ENCODE results near the gene MYBBP1A. TPM values are rescaled to one million over a fixed set of nuclear protein-coding genes. Genes with fewer than 3 reads are reported as not detected.
"Not testable (repeated sequence)": the region's sequence is repeated elsewhere in the genome, so short reads cannot be mapped to it uniquely, and the experiment has no call there.

MYBBP1A gene
- polyA plus RNA-seq, 3 donors = 19.0 to 40.7 (median 22.7) TPM

DNA sequence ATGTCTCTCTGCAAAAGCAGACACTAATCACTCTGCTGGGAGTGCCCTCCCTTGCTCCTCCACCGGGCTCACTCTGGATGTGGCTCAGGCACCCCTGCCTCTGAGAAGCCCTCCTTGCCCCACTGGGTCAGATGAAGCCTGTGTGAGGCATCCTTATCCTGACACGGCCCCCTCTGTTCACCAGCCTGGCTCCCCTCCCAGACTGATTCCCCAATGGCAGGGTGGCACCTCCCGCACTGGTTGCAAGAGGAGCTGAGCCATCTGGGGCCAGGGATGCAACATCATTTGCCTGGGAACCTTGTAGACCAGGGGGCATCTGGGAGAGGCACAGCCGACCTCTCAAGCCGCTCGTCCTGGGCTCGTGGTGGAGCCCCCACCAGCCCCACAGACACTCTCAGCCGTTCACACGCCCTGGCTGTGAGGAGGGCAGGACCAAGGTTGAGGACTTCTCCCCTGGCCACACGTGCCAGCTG lies 35.8 kb upstream of the MYBBP1A start:
- no peak overlapping the region for H3K27ac ChIP-seq (ENCODE audit: low read depth, low read length)
- WGBS, 3 donors = 68 to 77% (median 74%) methylated on average over 10 of the region's 10 CpGs

DNA sequence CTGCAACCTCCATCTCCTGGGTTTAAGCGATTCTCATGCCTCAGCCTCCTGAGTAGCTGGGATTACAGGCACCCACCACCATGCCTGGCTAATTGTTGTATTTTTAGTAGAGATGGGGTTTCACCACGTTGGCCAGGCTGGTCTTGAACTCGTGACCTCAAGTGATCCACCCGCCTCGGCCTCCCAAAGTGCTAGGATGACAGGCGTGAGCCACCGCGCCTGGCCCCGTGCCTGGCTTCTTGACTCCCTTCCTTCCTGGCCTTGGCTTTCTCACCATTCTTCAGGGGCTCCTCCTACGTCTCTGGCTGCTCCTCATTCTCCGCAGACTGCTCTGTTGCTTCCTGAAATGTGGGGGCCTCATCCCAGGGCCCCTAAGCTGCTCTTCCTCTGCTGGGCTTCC lies 34.9 kb upstream of the MYBBP1A start:
- not testable (repeated sequence) for H3K27ac ChIP-seq (ENCODE audit: low read depth, low read length)
- WGBS, 3 donors = 58 to 67% (median 67%) methylated on average over 11 of the region's 11 CpGs

DNA sequence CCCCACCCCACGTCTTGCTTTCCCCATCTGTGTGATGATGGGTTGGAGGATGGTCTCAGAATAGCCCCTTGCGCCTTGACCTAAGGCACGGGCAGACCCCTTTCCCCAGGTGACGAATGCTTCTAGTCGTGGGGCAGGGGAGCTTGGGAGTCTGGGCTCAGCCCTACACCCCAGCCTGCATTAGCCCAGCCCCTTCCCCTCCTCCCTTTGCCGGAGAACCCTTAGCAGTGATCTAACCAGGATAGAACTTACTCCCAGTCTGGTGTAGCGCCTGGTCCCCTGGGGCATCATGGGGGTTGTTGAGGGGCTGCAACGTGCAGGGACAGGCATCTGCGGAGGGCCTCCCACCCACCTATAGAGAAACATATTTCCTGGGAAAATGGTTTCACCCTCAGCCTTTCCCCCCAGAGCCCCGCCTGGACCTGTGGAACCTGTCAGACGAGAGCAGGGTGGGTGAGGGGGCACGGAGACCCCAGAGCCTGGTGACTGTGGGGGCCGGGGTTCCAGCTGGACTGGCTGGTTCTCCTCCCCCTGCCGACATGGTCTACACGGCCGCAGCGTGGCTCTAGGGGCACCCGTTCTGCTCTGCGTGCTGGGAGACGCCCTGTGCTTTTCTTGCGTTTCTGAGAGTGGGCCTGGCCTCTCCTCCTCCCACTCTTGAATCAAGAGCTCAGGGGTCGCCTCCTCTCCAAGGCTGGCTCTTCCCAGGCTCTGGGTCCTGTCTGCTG lies 33.9 kb upstream of the MYBBP1A start:
- whole genome bisulfite sequencing, 3 donors = 55 to 78% (median 76%) methylated on average over 17 to 22 of the region's 22 CpGs
- H3K27ac ChIP-seq (ENCODE audit: low read depth, low read length) = no peak overlapping the region

DNA sequence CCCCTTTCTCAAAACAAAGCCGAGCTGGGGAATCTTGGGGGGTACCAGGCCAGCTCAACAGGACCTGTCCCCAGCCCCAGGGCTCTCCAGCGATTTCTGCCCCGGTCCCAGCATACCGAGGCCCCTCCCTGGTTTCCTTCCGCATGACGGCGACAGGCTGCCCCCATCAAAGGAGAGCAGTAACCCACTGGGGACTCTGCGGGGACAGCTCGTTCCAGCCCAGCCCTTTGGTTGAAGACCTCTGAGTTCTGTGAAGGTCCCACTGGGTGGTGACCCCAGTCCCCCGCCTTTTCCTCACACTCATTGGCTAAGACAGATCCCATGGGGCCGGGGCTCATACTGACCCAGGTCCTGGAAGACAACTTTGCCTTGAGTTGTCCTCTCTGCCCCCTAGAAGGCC lies 33.2 kb upstream of the MYBBP1A start:
- 69 to 71% (median 70%) methylated on average over 11 of the region's 11 CpGs for WGBS, 3 donors
- H3K27ac ChIP-seq (ENCODE audit: low read depth, low read length) = no peak overlapping the region

DNA sequence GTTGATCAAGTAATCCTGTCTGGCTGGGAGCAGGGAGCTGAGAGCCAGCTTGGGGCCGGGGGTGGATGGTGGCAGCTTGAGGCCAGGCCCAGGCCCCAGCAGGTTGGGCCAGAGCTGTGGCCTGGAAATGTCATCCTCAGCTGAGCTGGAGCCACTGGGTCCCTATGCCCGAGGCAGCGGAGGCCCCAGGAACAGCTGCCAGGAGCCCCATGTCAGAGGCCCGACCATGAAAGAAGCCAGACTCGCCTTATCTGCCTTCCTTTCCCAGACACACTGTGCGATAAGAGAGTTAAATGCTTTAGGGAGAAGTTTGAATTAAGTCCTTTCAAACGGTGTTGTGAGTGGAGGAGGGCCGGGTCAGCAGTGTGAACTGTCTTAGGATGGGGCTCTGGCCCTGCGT lies 32.6 kb upstream of the MYBBP1A start:
- no peak overlapping the region for H3K27ac ChIP-seq (ENCODE audit: low read depth, low read length)
- 62 to 71% (median 69%) methylated on average over 9 of the region's 9 CpGs for WGBS, 3 donors

DNA sequence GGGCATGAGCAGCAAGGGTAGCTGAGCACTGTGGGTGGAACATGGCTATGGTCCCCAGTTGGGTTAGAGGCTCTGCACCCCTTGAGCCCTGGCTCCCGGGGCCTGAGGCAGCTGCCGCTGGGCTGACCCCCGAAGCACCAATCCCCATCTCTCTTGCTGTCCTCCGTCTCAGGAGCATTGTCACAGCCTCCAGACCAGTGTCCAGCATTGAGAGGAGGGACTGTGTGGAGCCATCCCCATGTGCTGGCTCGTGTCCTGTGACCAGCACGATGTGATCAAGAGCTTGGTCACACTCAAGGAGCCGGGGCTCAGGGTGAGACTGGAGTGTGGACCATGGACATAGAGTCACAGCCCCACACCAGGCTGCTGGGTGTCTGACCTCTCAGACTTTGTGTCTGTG lies 32.0 kb upstream of the MYBBP1A start:
- H3K27ac ChIP-seq (ENCODE audit: low read depth, low read length) = no peak overlapping the region
- WGBS, 3 donors = 78 to 95% (median 92%) methylated on average over 7 of the region's 7 CpGs

DNA sequence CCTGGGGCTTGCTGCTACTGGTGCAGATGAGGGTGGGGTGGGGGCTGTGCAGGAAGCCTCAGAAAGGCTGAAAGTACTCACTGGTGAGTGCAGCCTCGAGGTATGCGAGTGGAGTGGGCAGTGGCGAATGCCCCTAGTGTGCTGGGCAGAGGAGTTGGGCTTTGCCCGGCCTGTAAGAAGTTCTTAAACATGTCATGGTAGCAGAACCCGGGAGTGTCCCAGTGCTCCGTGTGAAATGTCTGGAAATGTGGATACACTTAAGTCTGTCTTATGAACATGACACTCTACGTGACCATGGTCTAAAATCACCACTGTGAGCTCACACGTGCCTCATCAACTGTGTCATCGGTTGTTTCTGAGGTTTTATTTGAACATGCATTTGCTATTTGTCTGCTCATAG lies 30.9 kb upstream of the MYBBP1A start:
- no peak overlapping the region for H3K27ac ChIP-seq (ENCODE audit: low read depth, low read length)
- 79 to 86% (median 86%) methylated on average over 9 of the region's 9 CpGs for WGBS, 3 donors

DNA sequence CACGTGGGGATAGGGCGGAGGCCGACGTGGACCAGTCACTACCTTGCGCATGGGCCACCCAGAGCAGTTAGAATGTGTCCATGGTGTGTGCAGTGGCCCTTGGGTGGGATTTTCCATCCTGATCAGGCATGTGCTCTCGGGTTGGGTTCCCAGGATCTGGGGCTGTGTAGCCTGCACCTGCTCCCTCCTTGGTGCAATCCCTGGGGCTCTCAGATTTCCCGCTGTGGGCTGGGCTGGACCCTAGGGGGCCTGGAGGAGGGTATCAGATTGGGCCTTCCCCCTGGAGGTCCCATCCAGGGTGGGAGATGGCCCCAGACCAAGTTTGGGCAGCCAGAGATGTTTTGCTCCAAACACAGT lies 30.4 kb upstream of the MYBBP1A start:
- 67 to 79% (median 74%) methylated on average over 7 of the region's 7 CpGs for WGBS, 3 donors
- no peak overlapping the region for H3K27ac ChIP-seq (ENCODE audit: low read depth, low read length)

DNA sequence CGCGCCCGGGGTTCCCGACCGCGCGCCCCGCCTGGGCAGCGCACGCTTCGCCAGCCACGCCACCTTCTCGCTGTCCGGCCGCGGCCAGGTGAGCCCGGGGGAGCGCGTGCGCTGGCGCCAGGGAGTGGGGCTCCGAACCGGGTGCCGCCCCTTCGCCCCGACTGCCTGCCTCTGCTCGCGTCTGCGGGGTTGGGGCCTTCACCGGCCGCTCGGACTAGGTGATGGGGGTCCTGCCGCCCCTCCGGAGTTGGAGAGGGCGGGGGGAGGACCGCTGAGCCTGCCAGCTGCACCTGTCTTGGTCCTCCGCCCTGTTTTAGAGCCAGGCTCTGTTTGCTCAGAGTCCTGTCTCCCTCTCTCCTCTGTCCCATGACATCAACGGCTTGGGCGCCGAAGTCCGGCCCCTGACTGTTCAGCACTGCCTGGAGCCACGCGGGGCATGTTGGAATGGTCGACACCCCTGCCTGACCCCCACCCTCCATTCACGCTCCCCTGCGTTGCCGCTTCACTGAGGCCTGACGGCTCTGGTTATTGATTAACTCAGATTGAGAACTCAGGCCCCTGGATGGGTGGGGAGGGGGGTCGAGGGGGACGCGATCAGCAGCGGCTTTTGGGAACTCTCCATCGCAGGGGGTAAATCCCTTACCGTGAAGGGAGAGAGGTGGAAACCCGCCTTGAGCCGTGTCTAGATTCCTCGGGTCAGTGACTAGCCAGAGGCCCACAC lies 29.9 kb upstream of the MYBBP1A start:
- no peak overlapping the region for H3K27ac ChIP-seq (ENCODE audit: low read depth, low read length)
- WGBS, 3 donors = 13 to 22% (median 21%) methylated on average over 46 to 57 of the region's 57 CpGs

DNA sequence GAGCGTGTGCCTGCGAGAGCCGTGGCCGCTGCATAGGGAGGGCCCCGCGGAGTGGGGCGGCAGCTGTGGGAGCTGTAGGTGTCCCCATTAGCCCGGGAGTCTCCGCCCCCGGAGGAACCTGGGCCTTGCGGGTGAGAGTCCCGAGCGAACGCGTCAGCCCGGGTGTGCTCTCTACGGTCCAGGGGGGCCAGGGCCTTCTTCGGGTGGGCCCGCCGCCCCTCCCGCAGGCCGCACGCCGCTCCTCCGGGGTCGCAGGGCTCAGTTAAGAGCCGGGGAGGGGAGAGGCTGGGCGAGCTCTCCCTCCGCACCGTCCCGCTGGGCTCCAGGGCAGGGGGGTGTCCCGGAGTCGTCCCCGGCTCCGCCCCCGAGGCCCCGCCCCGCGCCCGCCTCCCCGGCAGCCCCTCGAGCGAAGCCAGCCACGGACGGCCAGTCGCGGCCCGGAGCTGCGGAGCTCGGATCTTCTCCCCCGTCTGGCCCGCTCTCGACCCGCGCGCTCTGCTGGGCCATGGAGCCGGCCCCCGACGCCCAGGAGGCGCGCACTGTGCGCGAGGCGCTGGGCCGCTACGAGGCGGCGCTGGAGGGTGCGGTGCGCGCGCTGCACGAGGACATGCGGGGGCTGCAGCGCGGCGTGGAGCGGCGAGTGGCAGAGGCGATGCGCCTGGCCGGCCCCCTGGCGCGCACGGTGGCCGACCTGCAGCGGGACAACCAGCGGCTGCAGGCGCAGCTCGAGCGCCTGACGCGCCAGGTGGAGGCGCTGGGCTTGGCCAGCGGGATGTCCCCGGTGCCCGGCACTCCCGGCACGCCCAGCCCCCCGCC lies 29.1 kb upstream of the MYBBP1A start, which contains the start of gene SMTNL2:
Gene SMTNL2, plus strand, starts transcription at position 429 of the 816 bp plus-strand sequence. Its CDS starts 77 bp downstream, at position 506.
- H3K27ac ChIP-seq (ENCODE audit: low read depth, low read length) = no peak within 1 kb of the TSS

DNA sequence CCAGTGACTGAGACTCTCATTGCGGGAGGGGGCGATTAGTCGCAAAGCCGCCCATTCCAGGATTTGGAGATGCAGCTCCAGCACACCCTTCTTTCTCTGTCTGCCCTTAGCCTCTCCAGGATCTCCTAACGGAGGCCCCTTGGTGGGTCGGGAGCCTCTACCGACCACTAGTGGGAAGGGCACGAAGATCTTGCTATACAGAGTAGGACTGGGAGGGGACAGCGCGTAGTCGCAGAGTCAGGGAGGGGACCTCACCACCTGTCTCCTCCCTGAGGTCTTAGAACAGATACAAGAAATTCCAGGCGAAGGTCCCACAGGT lies 28.6 kb upstream of the MYBBP1A start:
- 19 to 29% (median 23%) methylated on average over 12 of the region's 12 CpGs for WGBS, 3 donors
- no peak overlapping the region for H3K27ac ChIP-seq (ENCODE audit: low read depth, low read length)

More for the DNA sequence above, 29.1 kb upstream of the MYBBP1A start, which contains the start of gene SMTNL2:
- WGBS, 3 donors = 1% methylated on average over 64 to 100 of the region's 100 CpGs

DNA sequence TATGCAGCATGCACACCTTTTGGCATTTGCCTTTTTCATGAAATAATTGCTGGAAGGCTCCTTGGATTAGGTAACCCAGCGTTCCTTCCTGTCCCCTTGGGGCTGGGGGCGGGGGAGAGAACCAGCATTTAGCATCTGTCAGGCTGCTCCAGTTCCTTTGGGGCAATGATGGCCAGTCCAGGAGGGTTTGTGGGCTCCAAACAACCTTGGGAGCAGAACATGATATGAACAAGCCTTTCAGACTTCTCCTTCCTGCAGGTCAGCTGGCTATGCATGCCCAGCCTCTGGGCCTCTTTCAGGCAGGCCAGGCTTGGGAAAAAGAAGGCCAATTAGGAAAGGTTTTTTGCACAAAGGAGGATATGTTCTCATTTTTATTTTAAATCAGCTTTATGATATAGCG lies 28.0 kb upstream of the MYBBP1A start:
- no peak overlapping the region for H3K27ac ChIP-seq (ENCODE audit: low read depth, low read length)
- WGBS, 3 donors = 60 to 70% (median 61%) methylated on average over 3 of the region's 3 CpGs

DNA sequence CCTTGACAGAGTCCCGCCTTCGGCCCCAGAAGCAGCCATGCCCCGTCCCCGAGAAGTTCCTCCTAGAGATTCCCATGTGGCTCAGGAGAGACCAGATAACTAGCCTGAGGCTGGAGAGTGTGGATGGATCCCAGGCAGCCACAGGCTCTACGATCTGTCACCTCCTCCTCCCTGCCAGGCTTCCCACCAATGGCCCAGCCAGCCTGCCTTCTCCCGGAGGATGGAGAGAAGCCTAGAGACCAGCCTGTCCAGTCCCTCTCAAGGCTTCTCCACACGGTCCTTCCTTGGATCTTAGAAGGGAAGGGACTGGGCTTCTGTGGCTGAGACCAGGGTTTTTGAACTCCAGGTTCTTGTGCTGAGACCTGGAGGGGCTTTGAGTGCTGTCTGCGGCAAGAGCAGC lies 27.5 kb upstream of the MYBBP1A start:
- no peak overlapping the region for H3K27ac ChIP-seq (ENCODE audit: low read depth, low read length)
- 74 to 81% (median 76%) methylated on average over 8 of the region's 8 CpGs for WGBS, 3 donors

DNA sequence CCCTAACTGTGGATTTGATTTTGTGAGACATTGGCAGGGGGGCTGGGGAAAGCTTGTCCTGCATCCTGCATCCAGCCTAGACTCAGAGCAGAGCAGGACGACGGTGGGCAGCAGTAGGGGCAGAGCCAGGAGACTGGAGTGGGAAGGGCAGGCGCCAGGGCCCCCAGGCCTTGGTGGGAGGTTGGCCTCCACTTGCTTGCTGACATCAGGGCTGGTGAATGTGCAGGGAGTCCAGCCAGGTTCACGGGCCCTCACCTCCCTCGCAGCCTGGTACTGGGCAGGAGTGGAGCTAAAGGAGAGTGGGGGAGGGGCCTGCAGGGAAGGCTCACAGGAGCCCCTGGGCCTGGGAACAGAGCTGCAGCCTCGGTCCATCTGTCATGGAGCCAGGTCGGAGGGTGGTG lies 26.9 kb upstream of the MYBBP1A start:
- H3K27ac ChIP-seq (ENCODE audit: low read depth, low read length) = no peak overlapping the region
- WGBS, 3 donors = 32 to 72% (median 62%) methylated on average over 7 of the region's 7 CpGs

DNA sequence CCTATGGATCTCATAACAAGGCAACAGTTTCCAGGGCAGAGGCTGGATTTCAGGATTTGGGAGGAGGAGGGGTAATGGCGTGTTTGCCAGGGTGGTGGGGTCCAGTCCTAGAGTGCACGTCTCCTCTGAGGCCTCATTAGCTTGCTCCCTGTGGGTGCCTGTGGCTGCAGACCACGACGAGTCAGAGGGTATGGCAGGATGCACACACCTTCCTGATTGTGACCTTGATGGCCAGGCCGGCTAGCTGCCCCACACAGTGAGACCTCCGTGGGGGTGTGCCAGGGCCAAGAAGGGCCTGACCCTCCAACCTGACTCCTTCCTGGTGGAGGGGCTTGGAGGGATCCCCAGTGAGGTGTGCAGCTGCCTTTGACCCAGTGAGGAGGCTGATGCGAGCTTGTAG lies 25.1 kb upstream of the MYBBP1A start:
- 44 to 54% (median 46%) methylated on average over 7 of the region's 7 CpGs for WGBS, 3 donors
- H3K27ac ChIP-seq (ENCODE audit: low read depth, low read length) = no peak overlapping the region

DNA sequence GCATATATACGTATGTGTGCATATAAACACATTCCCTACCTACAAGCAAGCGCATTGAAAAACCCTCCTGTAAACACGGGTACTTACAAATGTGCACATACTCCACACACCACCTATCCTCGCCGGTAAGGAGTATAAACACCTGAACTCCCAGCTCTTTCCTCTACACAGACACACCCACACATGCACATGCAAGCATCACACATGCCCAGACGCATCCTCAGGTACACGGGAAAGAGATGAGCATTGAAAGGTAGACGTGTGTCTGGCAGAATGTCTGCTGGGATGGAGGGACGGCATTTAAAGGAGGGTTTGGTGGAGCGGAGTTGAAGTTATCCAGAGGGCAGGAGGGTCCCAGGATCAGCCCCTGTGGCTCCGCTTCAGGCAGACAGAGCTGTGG lies 24.5 kb upstream of the MYBBP1A start:
- WGBS, 3 donors = 76 to 78% (median 77%) methylated on average over 11 of the region's 11 CpGs
- H3K27ac ChIP-seq (ENCODE audit: low read depth, low read length) = no peak overlapping the region

DNA sequence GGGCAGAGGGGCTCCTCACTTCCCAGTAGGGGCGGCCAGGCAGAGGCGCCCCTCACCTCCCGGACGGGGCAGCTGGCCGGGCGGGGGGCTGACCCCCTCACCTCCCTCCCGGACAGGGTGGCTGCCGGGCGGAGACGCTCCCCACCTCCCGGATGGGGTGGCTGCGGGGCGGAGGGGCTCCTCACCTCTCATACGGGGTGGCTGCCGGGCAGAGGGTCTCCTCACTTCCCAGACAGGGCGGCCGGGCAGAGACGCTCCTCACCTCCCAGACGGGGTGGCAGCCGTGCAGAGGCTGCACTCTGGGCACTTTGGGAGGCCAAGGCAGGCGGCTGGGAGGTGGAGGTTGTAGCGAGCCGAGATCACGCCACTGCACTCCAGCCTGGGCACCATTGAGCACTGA lies 23.2 kb upstream of the MYBBP1A start:
- 93 to 96% (median 94%) methylated on average over 14 to 22 of the region's 24 CpGs for WGBS, 3 donors

DNA sequence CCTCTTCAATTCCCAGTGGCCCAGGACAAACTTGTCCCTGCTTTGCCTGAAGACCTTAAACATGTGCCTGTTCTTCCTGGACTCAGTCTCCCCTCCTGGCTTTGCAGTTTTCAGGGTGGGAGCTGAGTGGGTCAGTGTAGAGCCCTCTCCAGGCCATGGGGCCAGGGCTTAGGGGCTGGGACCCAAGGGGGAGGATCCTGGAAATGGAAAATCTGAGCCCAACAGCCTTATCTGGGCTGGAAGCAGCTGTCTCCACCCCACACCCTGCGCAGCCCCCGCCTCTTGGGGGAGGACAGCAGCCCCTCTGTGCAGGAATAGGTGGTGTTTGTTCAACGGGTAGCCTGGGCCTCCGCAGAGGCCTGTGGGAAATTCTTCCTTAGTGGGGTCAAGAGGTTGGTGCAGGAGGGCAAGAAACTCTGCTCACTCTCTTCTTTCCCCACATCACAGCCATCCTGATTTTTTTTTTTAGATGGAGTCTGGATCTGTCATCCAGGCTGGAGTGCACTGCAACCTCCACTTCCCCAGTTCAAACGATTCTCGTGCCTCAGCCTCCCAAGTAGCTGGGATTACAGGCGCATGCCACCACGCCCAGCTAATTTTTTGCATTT lies 22.3 kb upstream of the MYBBP1A start:
- 72 to 86% (median 76%) methylated on average over 8 of the region's 8 CpGs for WGBS, 3 donors

More for the DNA sequence above, 23.2 kb upstream of the MYBBP1A start:
- H3K27ac ChIP-seq (ENCODE audit: low read depth, low read length) = not testable (repeated sequence)

More for the DNA sequence above, 22.3 kb upstream of the MYBBP1A start:
- no peak overlapping the region for H3K27ac ChIP-seq (ENCODE audit: low read depth, low read length)
